WERI-Rb-1 (cell line): ENCODE measurements around the gene SFTPA2.
"Not testable (repeated sequence)": the region's sequence is repeated elsewhere in the genome, so short reads cannot be mapped to it uniquely, and the experiment has no call there.

Source experiments
- DNase-seq: peaks from one replicate; pipeline ENCODE4 v3.0.0-alpha.2; 2020
- H3K27ac ChIP-seq: fragments of 250-450 bp; sonication (Bioruptor Pico); 2 replicates; pipeline ENCODE4 v1.5.1; 2020; ENCODE audit warnings: mild to moderate bottlenecking, moderate library complexity
- H3K27me3 ChIP-seq: fragments of 250-450 bp; sonication (Bioruptor Pico); 2 replicates; pipeline ENCODE4 v1.5.1; 2021; ENCODE audit warnings: mild to moderate bottlenecking, low read depth, moderate library complexity; ENCODE audit not compliant: insufficient read depth, severe bottlenecking
- H3K36me3 ChIP-seq: fragments of 250-450 bp; sonication (Bioruptor Pico); 2 replicates; pipeline ENCODE4 v1.5.1; 2020; ENCODE audit warnings: mild to moderate bottlenecking, moderate library complexity
- H3K4me3 ChIP-seq: 2 replicates; pipeline ENCODE4 v1.5.1; 2011; ENCODE audit warnings: low read depth, mild to moderate bottlenecking, control low read depth, low read length
- H3K9me3 ChIP-seq: fragments of 250-450 bp; sonication (Bioruptor Pico); 2 replicates; pipeline ENCODE4 v1.5.1; 2021; ENCODE audit warnings: mild to moderate bottlenecking, moderate library complexity; ENCODE audit not compliant: severe bottlenecking

Gene SFTPA2

DNA sequence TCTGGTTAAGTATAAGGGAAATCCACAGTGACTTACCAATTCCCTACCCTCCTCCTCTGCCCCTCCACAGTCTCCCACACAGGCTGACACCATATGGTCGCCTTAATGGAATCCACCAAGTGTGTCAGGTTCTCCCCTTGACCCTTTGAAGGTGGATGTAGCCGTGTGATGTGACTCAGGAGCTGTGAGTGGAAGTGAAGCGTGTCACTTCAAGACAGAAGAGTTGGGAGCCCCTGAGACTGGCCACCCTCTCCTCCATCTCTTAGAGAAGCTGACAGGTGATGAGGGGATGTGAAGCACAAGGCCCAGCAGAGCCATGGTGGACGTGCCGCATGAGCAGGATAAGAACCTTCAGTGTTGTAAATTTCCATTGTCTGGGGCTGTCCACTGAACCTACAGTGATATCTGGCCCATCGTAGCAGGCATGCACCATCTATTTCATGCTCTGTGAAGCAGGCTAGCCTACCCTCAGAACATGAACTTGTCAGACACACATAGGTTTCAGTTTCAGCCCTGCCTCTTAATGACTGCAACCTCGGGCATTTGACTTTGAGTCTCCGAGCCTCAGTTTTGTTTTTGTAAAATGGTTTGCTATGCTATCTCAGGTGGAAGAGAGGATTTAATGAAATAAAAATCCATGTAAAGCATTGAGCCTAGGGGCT lies 35.0 kb downstream of the SFTPA2 start:
- not testable (repeated sequence) for H3K4me3 ChIP-seq, H3K9me3 ChIP-seq, H3K27me3 ChIP-seq, H3K36me3 ChIP-seq
- DNase-seq, result peak; percentile 85
- peak overlapping the region; percentile 85 for H3K27ac ChIP-seq

- H3K27me3 ChIP-seq, H3K4me3 ChIP-seq, H3K36me3 ChIP-seq, H3K27ac ChIP-seq, H3K9me3 ChIP-seq: not testable (repeated sequence)
- peak; percentile 18 for DNase-seq
These were observed 36.9 kb downstream of the SFTPA2 start for GRCh38 chr10:79523157-79523853.

GRCh38 chr10:79522464-79522863 lies 37.7 kb downstream of the SFTPA2 start:
- DNase-seq, H3K36me3 ChIP-seq, H3K27me3 ChIP-seq, H3K4me3 ChIP-seq, H3K9me3 ChIP-seq, H3K27ac ChIP-seq: not testable (repeated sequence)

DNA sequence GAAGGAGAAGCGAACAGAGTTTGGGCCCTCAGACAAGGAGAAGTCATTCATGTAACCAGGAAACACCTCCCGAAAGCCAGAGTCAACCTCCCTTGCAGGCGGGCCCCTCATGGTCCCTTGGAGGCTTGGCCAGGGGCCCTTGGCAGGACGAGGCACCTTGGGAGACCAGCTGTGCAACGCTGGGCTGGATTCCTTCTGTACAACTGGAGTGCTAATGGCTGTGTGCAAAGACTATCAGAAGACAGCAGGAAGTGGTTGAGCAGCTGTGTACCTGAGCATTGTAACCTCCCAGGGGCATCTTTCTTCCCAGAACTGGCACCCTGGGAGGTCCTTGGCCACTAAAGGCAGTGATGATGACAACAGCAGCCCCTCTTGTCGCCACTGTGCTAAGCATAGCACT lies 38.5 kb downstream of the SFTPA2 start:
- not testable (repeated sequence) for H3K4me3 ChIP-seq, H3K27ac ChIP-seq, H3K9me3 ChIP-seq, H3K36me3 ChIP-seq, DNase-seq, H3K27me3 ChIP-seq

- not testable (repeated sequence) for DNase-seq, H3K36me3 ChIP-seq, H3K27me3 ChIP-seq, H3K27ac ChIP-seq, H3K9me3 ChIP-seq, H3K4me3 ChIP-seq
These were observed 42.6 kb downstream of the SFTPA2 start for GRCh38 chr10:79517567-79517966.

- H3K27me3 ChIP-seq, DNase-seq, H3K4me3 ChIP-seq, H3K36me3 ChIP-seq, H3K27ac ChIP-seq, H3K9me3 ChIP-seq: not testable (repeated sequence)
These were observed 43.5 kb downstream of the SFTPA2 start for GRCh38 chr10:79516532-79517205.

DNA sequence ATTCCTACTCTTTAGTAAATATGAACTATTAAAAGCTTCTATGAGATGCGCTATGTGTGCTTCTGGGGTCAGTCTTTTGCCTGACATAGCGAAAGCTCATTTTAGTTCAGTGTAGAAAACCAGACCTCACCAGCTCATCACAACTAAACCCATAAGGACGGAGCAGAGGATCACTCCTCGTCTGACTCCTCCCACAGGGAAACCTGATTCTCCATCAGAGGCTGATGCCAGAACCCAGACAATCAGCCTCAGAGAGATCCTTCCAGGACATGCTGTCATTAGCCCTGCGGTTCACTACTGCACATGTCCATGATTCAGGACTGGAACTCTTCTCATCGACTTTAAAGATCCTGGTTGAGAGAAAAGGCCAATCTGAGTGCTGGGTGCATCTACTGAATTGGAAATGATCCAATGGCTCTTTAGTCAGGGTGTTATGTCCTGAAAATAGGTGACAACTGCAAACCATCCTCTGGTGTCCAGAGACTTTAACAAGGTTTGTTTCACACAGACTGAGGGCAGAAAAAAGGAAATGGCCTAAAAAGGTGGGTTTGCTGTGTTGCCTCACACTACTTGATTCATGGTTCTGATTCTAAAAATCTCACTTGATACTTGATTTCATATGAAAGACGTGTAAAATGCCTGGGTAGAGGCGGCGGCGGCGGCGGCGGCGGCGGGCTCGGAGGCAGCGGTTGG lies 48.2 kb downstream of the SFTPA2 start, which contains the start of gene EIF5AL1:
Gene EIF5AL1, plus strand, starts transcription at position 643 of the 693 bp plus-strand sequence. CDS start 117 bp downstream, outside the sequence.
- H3K36me3 ChIP-seq, H3K9me3 ChIP-seq, H3K27ac ChIP-seq, H3K27me3 ChIP-seq, H3K4me3 ChIP-seq: not testable (repeated sequence)
- DNase-seq, result peak; percentile 37

DNA sequence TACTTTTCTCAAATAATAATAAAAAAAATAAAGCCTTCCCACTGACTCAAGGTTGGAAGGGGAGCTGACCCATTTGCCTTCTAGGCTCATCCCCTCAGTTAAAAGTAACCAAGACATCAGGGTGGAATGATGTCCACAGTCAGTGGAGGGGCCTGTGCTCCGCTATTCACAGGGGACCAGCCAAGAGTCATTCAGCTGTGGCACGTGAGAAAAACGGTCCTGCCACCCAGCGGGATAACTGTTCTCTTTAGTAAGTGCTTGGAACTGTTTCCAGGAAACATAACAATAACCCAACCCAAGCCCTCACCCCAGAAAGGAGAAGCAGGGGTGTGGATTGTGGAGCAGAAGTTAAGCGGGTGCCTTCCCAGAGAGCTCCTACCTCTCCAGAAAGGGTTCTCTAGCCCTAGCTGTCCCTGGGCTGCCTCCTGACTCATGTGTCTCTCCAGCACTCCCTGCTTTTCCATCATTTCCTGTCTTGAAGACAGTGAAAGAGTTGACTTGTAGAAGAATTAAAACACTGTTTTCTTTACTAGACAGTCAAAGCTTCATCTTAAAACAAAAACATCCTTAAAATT lies 50.2 kb downstream of the SFTPA2 start:
- H3K4me3 ChIP-seq, H3K9me3 ChIP-seq, H3K27me3 ChIP-seq, H3K36me3 ChIP-seq, DNase-seq, H3K27ac ChIP-seq: not testable (repeated sequence)

DNA sequence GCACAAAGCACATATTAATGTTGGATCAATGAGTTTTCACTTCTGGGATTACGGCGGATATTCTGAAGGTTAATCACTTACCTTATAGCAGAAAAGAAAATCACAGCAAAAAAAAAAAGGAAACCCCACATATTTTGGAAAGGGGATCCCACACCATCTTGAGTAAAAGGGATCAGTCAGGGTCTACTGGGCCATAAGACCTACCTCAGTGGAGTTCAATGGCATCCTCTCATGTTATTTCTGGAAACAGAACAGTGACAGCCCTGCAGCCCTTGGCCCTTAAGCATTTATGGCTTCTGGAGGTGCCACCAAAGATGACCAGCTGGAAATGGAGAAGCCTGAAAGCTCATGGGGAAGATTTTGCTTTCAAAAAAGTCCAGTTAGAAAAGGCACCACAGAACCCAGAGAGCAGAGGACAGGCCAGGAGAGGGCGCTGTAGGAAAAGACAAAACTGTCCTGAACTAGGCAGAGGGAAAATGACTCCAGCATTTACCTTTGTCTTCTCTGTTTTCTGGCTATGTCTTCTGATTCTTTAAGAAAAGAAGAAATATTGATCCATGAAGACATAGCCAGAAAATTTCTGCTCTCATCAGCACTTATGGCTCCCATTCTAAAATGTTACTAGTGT lies 50.8 kb downstream of the SFTPA2 start:
- not testable (repeated sequence) for H3K9me3 ChIP-seq, DNase-seq, H3K36me3 ChIP-seq, H3K27me3 ChIP-seq, H3K4me3 ChIP-seq, H3K27ac ChIP-seq

DNA sequence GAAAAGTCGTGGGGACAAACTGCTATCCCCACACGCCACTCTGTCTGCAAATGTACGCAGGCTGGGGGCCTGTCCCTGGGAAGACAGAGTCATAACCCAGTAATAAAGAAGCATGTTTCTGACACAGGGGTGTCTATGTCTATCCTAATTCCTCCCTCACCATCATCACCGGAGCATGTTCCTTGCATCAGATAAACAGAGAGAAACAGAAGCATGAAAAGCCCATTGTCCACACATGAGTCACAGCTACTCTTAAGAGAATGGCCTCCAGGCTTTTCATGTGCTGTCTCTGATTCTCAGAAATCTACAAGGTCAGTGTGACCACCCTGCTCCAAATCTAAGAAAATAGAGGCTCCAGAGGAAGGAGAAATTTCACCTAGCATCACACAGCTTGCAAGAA lies 52.0 kb downstream of the SFTPA2 start:
- H3K27me3 ChIP-seq, H3K27ac ChIP-seq, DNase-seq, H3K4me3 ChIP-seq, H3K36me3 ChIP-seq, H3K9me3 ChIP-seq: not testable (repeated sequence)
